Measurements from ENCODE around the gene C1orf52. TPM values are rescaled to one million over a fixed set of nuclear protein-coding genes. Genes with fewer than 3 reads are reported as not detected.

The C1orf52 gene
- total and polyA plus RNA-seq, 8 donors: 18.0 to 66.4 (median 54.6) TPM

GRCh38 chr1:85279458-85280080 lies 20.1 kb upstream of the C1orf52 start:
- H3K27me3 ChIP-seq: no peaks in the 10 kb centered on the region
- H3K36me3 ChIP-seq: no peaks in the 10 kb centered on the region
- H3K4me1 ChIP-seq: peaks cover 7 to 34% of the 10 kb centered on the region in 2 donors
- DNase-seq: no peak
- H3K27ac ChIP-seq: peak overlapping the region; percentile 77 to 79
- intact Hi-C loops (cut with DNase I): no loop called here
- no peak overlapping the region for H3K4me3 ChIP-seq
- no peak for ATAC-seq
- H3K9me3 ChIP-seq: no peaks in the 10 kb centered on the region
- no peak for TF ChIP-seq CTCF (IDR thresholded peaks at IDR 0.05)

- DNase-seq: peak in 1 of 4 donors; percentile 71
Measured at GRCh38 chr1:85278853-85279314, 19.4 kb upstream of the C1orf52 start.

GRCh38 chr1:85277802-85278201 lies 18.3 kb upstream of the C1orf52 start:
- intact Hi-C loops (cut with DNase I): no loop called here
- peaks cover 16 to 52% of the 10 kb centered on the region in 2 donors for H3K4me1 ChIP-seq
- TF ChIP-seq CTCF (IDR thresholded peaks at IDR 0.05): no peak
- H3K27ac ChIP-seq: peak overlapping the region in 1 of 2 donors; percentile 98
- no peaks in the 10 kb centered on the region for H3K9me3 ChIP-seq
- no peaks in the 10 kb centered on the region for H3K27me3 ChIP-seq
- DNase-seq: no peak
- no peak overlapping the region for H3K4me3 ChIP-seq
- no peak for ATAC-seq
- H3K36me3 ChIP-seq: peaks cover 0 to 4% of the 10 kb centered on the region in 2 donors

More at GRCh38 chr1:85278853-85279314, 19.4 kb upstream of the C1orf52 start:
- peak overlapping the region; percentile 77 to 79 for H3K27ac ChIP-seq
- H3K9me3 ChIP-seq: no peaks in the 10 kb centered on the region
- no peaks in the 10 kb centered on the region for H3K36me3 ChIP-seq
- ATAC-seq: peak; percentile 5
- intact Hi-C loops (cut with DNase I): no loop called here
- H3K4me1 ChIP-seq: peaks cover 14 to 41% of the 10 kb centered on the region in 2 donors
- H3K27me3 ChIP-seq: no peaks in the 10 kb centered on the region
- no peak overlapping the region for H3K4me3 ChIP-seq
- no peak for TF ChIP-seq CTCF (IDR thresholded peaks at IDR 0.05)

GRCh38 chr1:85276978-85277639 lies 17.6 kb upstream of the C1orf52 start:
- intact Hi-C loops (cut with DNase I): no loop called here
- H3K27ac ChIP-seq: peak overlapping the region; percentile 96 to 98
- ATAC-seq: no peak
- no peak for TF ChIP-seq CTCF (IDR thresholded peaks at IDR 0.05)
- H3K27me3 ChIP-seq: no peaks in the 10 kb centered on the region
- H3K9me3 ChIP-seq: no peaks in the 10 kb centered on the region
- H3K4me3 ChIP-seq: peak overlapping the region; percentile 30 to 91
- peaks cover 0 to 11% of the 10 kb centered on the region in 2 donors for H3K36me3 ChIP-seq
- DNase-seq: no peak
- peaks cover 16 to 58% of the 10 kb centered on the region in 2 donors for H3K4me1 ChIP-seq
